CD4-positive, alpha-beta T cell treated with Interleukin-6 at 100 ng/mL for 8 hours (primary cell): ENCODE data around the gene KCNIP3.
"Not testable (repeated sequence)": the region's sequence is repeated elsewhere in the genome, so short reads cannot be mapped to it uniquely, and the experiment has no call there.

Experiments used
- DNase-seq: peaks from one replicate; pipeline ENCODE4 v3.0.0-alpha.2; 2020; ENCODE audit warnings: mixed read lengths, low spot score

Gene KCNIP3

DNA sequence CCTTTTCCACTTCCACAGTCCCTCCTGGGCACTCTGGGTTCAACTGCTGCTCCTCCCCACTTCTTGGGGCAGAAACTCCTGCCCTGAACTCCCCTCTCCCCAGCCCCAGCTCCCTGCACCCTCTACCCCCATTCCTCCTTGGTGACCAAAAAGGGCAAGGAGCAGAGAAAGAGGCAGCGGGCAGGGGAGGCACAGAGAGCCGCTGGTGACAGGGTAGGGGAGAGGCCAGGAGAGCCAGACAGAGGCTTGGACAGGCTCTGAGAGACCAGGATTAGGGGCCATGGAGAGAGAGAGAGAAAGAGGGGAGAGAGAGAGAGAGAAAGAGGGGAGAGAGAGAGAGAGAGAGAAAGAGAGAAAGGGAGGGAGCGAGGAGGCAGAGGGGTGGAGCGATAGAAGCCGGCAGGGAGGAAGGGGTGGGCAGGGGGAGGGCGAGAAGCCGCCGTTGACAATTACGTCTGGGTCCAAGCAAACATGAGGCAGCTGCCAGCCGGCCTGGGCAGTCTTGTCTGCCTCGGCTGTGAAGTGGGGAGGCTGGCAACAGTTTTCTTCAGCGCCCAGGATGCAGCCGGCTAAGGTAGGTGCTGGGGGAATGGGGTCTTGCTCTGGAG, at the start of gene KCNIP3:
KCNIP3 (plus strand) TSS at position 468 of the 608 bp plus-strand sequence; CDS start at position 560, 92 bp downstream.
- DNase-seq, result no peak

DNA sequence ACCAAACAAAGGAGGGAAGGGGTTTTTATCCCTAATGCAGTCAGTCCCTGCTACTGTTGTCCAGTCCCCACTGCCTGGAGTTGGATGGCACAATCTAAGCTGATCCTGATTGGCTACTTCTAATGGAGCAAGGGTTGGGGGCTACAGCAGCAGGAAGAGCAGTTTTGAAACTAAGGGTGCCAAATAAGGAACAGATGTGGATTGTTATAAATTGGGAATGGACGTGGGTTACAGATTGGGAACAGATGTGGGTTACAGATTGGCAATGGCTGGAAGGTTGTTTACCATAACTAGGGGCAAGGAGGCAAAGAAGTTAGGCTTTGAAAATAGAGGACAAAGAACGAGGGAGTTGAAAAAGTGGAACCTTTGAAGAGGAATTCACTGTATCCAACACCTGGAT, 38.9 kb upstream of the KCNIP3 start:
- DNase-seq, result no peak

DNA sequence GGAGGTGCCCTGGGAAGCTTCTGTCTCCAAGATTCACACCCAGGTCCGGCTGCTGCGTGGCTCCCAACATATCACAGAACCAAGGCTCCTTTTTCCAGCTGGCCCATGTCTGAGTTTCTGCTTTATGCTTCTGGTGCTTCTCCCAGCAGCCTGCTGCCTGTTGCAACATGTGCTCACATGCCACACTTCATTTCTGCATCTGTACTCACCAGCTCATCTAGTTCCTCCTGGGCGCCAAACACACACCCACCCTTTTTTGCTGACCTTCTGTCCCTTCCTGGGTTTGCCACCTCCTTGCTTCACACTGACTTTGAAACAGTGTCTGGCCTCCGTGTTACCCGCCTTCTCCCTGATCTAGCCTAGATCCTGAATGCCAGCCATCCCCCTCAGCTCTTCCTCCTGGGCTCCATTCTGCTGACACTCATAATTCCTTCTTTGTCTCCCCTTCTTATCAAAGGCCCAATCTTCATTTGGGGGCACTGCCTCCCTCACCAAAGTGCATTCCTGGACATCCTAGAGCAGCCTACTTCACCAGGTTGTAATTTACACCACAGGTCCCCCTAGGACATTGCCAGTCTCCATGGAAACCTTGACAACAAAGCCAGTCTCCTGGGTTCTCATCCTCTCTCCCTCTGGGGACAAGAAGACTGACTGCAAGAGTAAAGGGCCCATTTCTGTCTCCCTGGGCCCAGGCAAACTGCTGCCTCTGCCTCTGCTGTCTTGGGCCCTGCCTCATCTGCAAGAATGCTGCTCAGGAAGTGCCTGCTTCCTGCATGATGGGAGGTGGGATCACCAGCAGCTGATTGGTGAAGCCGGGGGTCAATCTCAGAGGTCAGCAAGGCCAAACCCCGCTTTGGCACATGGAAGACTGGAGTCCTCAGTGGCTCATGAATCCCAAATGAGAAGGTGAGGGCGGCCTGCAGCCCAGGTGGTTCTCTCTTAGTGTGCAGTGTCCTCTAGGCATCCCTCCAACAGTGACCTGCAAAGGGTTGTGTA, 36.8 kb upstream of the KCNIP3 start:
- DNase-seq, result no peak

DNA sequence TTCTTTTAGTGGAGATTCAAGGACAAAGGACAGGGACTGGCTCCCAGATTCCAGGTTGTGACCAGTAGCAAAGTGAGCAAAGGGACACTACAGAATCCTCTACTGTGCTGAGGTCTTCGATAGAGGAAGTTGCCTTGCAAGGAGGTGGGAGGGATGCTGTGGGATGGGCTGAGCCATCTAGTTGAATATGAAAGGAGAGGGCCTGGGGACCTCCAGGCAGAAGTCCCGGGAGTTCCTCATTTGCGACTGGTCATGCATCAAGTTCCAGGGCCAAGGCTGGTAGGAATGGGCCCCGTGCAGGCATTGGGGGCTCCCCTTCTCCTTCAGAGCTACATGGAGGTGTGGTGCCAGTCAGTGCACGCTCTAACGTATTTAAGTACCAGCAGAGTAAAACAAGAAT, 35.5 kb upstream of the KCNIP3 start:
- DNase-seq, result no peak

DNA sequence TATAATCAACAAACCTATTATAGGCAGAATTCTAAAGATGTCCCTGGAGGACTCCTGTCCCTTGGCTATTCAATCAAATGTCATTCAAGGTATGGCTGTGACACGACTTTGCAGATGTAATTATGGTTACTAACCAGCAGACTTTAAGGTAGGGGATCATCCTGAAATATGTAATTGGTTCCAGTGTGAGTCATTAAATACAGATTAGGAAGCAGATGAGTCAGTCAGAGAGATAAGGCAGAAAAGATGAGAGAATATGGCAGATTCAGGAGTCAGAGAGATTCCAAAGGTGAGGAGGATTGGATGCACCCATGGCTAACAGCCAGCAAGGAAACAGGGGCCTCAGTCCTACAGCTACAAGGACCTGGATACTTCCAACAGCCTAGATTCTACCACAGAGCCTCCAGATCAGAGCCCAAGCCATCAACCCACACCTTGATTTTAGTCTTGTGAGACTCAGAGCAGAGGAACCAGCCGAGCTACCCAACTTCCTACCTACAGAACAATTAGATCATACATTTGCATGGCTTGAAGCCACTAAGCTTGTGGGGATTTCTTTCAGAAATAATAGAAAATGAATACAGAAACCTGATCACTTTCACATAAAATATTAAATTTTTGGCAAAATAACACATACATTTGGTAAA, 34.1 kb upstream of the KCNIP3 start:
- no peak for DNase-seq

DNA sequence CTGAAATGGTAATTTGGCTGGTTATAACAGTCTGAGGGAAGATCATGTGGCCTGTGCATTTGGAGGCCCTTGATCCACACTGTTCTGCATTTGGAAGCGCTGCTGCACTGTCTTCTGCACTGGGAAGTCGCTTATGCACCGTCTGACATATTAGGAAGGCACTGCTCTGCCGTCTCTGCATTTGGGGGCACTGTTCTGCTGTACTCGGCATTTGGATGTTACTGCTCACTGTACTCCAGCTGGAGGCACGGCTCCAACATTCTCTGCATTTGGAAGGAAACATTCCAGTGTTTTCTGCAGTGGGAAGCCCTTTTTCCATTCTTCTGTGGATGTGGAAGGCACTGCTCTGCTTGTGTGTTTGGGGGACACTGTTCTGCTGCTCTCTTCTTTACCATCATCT, 32.5 kb upstream of the KCNIP3 start:
- DNase-seq, result no peak

DNA sequence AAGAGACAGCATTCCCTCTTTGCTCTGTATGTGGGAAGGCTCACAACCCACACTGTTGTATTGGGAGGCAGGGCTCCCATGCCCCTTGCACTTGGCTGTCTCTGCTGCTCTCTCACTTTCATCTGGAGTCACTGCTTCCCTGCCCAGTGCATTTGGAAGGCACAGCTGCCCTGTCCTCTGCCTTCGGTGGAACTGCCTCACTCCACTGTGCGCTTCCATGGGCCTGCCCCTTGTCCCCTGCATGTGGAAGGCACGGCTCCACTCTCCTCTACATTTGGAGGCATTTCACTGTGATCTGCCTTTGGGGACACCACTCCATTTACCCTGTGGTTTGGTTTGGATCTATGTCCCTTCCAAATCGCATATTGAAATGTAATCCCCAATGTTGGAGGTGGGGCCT, 32.0 kb upstream of the KCNIP3 start:
- no peak for DNase-seq

DNA sequence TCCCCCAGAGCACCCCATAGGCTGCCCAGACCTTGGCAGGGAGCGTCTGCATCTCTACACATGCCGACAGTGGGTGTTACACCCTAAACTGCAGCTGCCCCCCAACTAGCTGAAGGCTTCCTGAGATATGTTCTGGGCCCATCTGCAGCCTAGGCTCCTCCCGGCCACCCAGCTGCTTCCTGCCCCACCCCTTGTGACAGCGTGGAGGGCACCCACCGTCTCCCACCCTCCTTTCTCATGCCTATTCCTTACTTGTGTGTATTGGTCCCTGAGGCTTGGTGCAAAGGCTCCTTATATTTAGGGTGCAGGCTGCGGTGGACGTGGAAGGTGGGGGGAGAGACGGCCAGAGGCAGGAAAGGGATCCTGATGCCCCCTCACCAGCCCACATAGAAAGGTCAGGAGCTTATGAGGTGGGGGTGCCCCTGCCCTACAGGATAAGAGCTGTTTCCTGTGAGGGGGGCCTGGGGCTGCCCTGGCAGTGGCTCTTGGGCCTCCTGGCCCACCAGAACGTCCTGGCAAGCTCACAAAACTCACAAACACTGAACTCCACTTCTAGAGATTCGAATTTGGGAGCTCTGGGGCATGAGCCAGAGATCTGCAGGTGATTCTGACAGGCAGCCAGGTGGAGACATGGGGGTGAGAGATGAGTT, 30.2 kb upstream of the KCNIP3 start:
- DNase-seq, result no peak

DNA sequence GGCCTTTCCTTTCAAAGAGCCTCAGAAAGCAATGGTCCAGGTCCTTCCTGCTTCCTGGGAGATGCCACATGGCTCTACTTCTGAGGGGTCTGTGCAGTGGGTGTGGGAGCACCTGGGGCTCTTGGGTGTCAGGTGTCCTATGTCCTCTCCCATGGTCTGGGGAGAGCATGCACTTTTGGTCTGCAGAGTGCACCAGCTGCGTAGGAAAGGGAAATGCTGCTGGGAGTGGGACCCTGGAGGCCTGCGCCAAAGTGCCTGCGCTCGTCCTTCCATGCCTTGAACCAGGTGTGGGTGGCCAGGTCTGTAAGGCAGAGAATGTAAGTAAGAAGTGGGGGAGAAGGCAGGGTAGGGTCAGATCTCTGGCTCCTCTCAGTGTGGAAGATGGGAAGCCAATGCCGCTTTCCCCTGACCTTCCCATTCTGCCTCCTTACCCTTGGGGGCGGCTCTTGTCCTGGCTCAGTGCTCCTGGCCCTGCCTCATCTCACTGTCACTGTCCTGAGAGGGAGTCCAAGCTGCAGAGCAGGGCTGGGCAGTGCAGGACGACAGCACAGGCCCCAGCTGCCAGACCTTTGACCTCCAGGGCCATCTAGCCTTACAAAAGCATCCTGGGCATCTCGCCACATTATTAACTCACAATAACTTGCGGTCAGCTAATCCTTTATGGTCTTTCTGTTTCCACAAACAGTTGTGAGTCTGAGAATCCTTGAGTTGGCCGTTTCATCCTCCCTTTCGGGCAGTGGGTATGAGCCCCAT, 29.5 kb upstream of the KCNIP3 start:
- DNase-seq, result no peak

DNA sequence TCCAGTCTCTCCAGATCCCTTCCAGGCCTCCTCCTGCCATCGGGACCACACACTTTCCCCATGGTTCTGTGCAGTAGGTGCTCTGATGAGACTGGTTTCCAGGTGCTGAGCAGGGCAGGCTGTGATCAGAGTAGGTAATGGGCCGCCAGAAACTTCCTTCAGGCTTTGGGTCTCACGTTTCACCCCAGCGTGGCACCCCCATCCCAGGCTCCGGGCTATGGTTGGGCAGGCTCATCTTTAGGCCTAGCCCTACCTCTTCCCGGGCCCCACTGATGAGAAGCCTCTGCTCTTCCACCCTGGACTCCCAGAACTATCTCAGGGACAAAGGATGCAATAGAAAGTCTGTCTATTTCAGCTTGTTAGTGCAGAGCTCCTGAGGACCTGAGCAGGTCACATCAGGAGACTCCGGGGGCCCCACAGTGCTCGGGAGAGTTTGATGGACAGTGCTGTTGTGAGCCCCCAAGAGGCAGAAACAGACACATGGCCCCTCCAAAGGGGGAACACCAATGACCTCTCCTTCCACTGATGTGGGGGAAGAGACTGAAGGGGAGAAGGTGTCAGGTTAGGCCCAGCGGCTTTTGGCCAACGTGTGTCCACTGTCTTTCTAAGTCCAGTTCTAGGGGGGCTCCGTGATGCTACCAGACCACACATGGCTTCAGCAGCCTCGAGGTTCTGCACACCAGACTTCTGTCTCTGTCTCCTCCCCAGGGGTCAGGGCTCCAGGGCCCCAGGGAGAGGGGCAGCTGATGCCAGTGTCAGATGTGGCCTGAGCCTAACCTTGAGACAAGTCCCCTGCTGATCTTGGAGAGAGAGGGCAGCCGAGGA, 28.7 kb upstream of the KCNIP3 start:
- no peak for DNase-seq

DNA sequence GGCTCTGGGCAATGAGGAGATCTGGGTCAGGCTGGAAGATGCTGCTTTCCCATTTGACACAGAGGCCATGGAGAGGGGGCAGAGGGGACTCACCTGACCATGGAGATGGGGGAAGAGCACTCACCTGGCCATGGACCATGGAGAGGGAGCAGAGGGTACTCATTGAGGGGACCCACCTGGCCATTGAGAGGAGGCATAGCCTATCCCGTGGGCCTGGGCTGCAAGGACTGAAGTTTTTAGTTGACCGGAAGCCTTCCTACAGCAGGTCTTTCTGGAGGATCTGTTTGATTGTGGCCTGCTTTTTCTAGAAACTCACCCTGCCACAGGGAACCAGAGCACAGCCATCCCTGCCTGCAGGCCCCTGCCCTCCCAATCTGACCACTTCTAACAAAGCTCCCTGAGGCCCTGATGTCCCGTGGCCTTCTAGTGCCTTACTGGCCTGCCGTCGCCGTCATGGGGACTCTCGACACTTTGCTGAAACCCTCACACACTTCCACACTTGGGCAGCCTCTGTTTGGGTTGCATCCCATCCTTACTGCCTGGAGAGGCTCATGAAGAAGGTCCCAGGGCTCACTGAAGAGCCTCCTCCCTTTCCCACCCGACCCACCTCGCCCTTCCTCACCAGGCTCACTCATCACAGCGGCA, 28.0 kb upstream of the KCNIP3 start:
- no peak for DNase-seq

DNA sequence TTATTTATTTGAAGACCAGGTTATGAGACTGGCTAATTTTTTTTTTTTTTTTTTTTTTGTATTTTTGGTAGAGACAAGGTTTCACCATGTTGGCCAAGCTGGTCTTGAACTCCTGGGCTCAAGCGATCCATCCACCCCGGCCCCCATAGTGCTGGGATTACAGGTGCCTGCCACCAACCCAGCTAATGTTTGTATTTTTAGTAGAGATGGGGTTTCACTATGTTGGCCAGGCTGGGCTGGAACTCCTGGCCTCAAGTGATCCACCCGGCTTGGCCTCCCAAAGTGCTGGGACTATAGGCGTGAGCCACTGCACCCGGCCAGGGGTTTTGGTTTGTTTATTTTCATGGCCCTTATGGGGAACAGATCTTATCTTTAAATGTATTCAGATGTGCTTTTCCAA, 27.4 kb upstream of the KCNIP3 start:
- not testable (repeated sequence) for DNase-seq

DNA sequence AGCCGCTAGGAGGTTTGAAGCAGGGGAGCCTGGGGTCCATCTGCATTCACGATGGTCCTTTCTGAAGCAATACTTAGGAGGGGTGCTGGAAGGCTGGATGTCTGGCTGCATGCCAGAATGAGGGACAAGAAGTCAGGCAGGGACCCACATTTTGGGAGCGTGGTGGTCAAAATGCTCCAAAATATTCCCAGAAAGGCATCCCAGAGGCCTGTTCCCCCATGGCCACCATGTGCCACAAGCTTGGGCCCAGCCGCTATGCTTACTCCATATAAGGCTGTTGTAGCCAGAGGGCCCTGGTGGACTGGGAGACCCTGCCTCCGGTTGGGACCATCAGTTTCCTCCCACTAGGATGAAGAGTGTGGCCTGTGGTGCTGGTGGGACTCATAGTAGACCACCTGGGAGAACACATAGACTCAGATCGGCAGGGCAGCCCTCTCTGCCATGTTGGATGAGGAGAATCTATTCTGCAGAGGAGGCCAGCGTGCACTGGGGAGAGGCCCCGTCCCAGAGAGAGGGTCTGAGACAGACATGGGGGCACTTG, 26.5 kb upstream of the KCNIP3 start:
- DNase-seq, result no peak

DNA sequence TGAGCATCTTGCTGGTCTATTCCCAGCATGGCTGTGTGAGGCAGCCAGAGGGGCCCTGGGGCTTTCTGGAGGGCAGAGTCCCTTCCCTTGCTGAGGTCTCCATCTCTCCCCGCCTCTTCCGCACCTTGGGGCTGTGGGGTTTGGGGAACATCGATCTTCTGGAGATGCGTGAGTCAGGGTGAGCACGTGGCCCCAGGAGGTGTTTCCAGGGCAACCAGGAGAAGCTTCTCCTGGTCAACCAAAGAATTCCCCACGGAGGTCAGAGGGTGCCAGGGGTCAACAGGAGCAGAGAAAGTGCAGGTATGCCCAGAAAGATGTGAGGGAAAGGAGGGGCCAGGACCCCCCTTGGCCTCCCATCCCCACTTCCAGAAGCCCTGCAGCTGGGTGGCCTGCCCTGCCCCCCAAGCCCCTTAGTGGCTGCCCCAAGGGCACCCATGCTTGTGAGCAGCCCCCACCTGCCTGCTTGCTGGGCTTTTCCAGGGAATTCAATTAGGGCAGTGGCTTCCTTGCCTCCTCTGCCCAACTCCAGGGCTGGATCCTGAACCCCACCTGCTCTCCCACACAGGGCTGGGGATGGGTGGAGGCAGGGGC, 25.7 kb upstream of the KCNIP3 start:
- no peak for DNase-seq

DNA sequence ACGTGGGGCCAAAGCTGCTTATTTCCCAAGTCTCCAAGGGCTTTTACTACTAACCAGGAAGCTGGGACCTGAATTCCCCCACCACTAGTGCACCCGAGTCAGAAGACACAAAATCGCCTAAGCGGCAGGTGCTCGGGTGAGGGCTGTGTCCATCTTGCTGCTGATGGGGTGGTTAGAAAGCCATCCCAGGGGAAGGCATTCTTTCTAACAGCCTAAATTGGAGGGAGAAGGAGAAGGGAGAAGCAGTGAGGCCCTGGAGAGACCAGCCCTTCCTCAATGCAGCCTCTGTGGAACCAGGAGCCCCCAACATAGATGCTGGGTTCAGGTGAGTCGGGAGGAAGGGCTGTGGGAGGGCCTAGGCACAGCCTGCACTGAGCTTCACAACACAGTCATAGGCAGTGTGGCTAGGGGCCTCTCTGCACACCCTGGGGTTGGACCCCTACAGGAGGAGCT, 24.8 kb upstream of the KCNIP3 start:
- DNase-seq, result no peak

DNA sequence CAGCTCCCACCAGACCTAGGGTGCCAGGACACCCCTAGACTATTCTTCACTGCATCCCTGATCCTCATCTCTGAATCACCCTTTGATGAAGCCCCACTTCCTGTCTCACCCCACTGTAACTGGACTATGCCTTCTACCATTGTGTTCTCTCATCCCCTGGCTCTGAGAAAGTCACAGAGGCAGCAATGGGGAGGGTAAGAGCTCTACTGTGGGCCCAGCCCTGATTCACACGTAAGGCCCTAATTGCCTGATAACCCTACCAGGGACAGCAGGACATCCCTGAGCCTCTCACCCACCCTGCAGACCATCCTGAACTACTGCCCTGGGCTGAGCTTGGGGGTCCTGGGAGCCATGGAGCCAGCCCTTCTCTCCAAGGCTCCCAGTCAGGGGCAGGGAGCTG, 24.4 kb upstream of the KCNIP3 start:
- no peak for DNase-seq

DNA sequence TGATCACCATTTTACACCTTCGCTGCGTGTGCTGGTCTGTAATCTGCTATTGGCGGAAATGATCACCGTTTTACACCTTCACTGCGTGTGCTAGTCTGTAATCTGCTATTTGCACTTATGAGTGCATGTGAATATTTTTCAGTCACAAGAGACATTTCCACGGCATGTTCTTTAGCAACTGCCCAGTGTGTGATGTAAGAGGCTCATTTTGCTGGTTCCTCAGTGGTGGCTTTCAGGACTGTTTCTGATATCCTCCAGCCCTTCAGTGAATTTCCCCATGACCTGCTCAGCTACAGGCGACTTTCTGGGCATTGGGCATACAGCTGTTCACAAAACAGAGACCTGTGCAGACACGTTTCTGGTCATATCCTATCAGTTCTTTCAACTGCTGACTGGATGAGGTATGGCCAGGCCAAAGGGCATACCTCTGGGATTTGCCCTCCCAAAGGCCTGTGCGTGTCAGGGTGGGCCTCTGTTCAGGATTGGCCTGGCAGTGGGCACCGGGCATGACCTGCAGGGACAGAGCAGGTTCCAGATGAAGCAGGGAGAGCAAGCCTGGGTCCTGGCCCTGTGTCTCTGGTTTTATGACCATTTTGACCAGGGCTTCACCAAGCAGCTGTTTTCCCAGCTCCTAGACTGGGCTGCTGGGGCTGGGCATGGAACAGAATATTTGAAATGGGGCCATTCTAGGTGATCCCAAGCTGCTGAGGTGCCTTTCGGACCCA, 23.4 kb upstream of the KCNIP3 start:
- DNase-seq, result no peak

DNA sequence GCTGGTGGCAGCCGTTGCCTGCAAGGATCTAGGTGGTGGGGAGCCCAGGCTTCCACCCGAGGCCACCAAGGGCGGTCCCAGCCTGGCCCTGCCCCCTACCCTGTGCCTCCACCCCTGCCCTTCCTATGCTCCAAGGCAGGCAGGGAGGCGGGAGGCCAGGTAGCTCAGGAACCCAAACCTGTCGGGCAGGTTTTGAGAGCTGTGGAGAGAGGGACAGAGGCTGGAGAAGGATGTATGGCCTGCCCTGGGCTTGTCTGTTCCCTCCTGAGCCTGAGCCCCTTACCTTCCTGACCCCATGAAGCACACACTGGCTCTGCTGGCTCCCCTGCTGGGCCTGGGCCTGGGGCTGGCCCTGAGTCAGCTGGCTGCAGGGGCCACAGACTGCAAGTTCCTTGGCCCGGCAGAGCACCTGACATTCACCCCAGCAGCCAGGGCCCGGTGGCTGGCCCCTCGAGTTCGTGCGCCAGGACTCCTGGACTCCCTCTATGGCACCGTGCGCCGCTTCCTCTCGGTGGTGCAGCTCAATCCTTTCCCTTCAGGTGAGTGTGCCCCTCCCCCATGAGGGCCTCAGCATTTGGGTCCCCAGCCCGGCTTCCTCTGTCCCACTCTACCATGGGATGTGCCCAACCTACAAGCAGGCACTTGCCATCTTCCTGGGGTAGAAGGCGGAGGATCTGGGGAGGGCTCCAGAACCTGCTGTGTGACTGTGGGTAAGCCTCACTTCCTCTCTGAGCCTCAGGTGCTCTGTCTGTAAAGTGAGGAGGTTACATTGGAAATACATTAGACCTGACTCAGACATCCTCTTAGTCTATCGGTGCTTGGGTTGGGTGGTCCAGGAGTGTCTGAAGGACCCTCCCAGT, 22.6 kb upstream of the KCNIP3 start, which contains the start of gene PROM2:
PROM2 (plus strand) TSS at position 159 of the 860 bp plus-strand sequence; CDS start at position 296, 137 bp downstream.
- no peak for DNase-seq
